GM12891 (cell line): ENCODE measurements around the gene RDH13.

Experiments used
- POLR2A ChIP-seq: IDR thresholded peaks from 2 replicates; pipeline ENCODE4 v1.6.1; 2011; ENCODE audit warnings: low read depth, low read length, control low read depth
- POLR2AphosphoS5 ChIP-seq: IDR thresholded peaks from 2 replicates; pipeline ENCODE4 v1.6.1; 2011; ENCODE audit warnings: low read depth, low read length, control low read depth

DNA sequence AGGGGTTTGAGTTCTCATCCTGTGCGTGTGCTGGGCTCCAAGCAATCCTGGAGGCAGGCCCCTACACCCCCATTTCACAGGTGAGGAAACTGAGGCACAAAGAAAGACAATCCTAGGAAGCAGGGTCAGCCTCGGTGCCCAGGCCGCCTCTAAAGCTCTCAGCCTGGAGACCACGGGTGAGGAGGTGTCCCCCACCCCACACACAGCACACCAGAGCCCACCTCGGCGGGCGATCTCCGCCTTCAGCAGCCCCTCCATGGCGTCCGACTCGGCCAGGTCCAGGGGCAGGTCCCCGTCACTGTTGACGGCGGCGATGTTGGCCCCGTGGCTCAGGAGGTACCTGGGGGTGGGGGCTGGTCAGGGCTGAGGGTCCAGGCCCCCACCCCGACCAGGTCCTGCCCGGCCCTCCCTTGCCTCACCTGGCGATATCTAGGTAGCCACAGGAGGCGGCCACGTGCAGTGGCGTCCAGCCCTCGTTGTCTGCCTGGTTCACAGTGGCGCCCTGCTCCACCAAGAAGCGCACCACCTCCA is 49.4 kb upstream of the RDH13 start:
- no peak for TF ChIP-seq POLR2AphosphoS5
- no peak for TF ChIP-seq POLR2A
